GM12878 (cell line): ENCODE measurements around the gene COA4. TPM values are rescaled to one million over a fixed set of nuclear protein-coding genes. Genes with fewer than 3 reads are reported as not detected.

ENCODE experiments used
- ATAC-seq: fragments of 200-7000 bp; cut with Tn5 transposase; 3 replicates; pipeline ENCODE4 v1.9.1; 2020; ENCODE audit warnings: mild to moderate bottlenecking, moderate library complexity
- BruUV-seq: library from RNA; stranded (reverse); fragments of 400-500 nt; replicated peaks from 2 replicates; lab custom pipeline; 2021; lab: Mats Ljungman, UMichigan
- CTCF ChIA-PET: fragments of 300-600 bp; sonication (Branson Sonifier 250); formaldehyde crosslinking; extraction: SDS; loops from one replicate; lab custom pipeline; 2021; ENCODE audit warnings: inconsistent platforms; lab: Yijun Ruan, JAX
- POLR2A ChIA-PET: fragments of 350-600 bp; formaldehyde crosslinking; extraction: SDS; loops from one replicate; lab custom pipeline; 2021; ENCODE audit warnings: inconsistent platforms; lab: Charles Lee
- RAD21 ChIA-PET: fragments of 300-600 bp; sonication (Branson Sonifier 250); formaldehyde crosslinking; loops from one replicate; lab custom pipeline; 2023; ENCODE audit warnings: antibody characterized with exemption; ENCODE audit not compliant: unreplicated experiment; lab: Charles Lee
- SMC1A ChIA-PET: fragments of 300-600 bp; sonication (Branson Sonifier 250); formaldehyde crosslinking; loops from one replicate; lab custom pipeline; 2023; ENCODE audit not compliant: unreplicated experiment, uncharacterized antibody; lab: Charles Lee
- DNase-seq: peaks from one replicate; pipeline ENCODE4 v3.0.0-alpha.2; 2011; ENCODE audit warnings: low read depth, low spot score
- FAIRE-seq: peaks from 3 replicates; lab custom pipeline; 2011; peaks lifted over from hg19 to GRCh38; lab: Jason Lieb, UNC
- H2AFZ ChIP-seq: 2 replicates; pipeline ENCODE4 v1.6.0; 2011; ENCODE audit warnings: low read depth, low read length, control low read depth; ENCODE audit not compliant: control insufficient read depth
- H3K27ac ChIP-seq: 2 replicates; pipeline ENCODE4 v1.5.1; 2011; ENCODE audit warnings: control low read depth; ENCODE audit not compliant: control insufficient read depth, insufficient read depth
- H3K27me3 ChIP-seq, 2 experiments: replicated peaks in 1 of 2; 2 replicates each; pipeline versions ENCODE4 v1.6.0 to v1.6.1; 2011; ENCODE audit warnings: low read length in 1 of 2; ENCODE audit not compliant: control insufficient read depth in 2 of 2, insufficient read depth in 2 of 2
- H3K36me3 ChIP-seq, 2 experiments: 2 replicates each; pipeline ENCODE4 v1.5.1; 2011; ENCODE audit warnings: low read length in 1 of 2; ENCODE audit not compliant: control insufficient read depth in 2 of 2, insufficient read depth in 2 of 2
- H3K4me1 ChIP-seq: 2 replicates; pipeline ENCODE4 v1.6.1; 2011; ENCODE audit warnings: mild to moderate bottlenecking, low read length, moderate library complexity, mixed read lengths; ENCODE audit not compliant: control insufficient read depth, insufficient read depth
- H3K4me2 ChIP-seq: 2 replicates; pipeline ENCODE4 v1.6.0; 2011; ENCODE audit warnings: control low read depth; ENCODE audit not compliant: control insufficient read depth, insufficient read depth
- H3K4me3 ChIP-seq: fragments of 200-600 bp; sonication (generic); 2 replicates; pipeline ENCODE4 v1.5.1; 2016
- H3K79me2 ChIP-seq: 2 replicates; pipeline ENCODE4 v1.6.0; 2011; ENCODE audit warnings: low read length; ENCODE audit not compliant: control insufficient read depth, insufficient read depth
- H3K9ac ChIP-seq: 2 replicates; pipeline ENCODE4 v1.8.0; 2011; ENCODE audit warnings: low read length, control low read depth, mixed read lengths; ENCODE audit not compliant: control insufficient read depth, insufficient read depth
- H3K9me3 ChIP-seq: replicated peaks from 3 replicates; pipeline ENCODE4 v1.5.1; 2011; ENCODE audit warnings: mild to moderate bottlenecking, low read length; ENCODE audit not compliant: control insufficient read depth, insufficient read depth
- H4K20me1 ChIP-seq: 2 replicates; pipeline ENCODE4 v1.6.0; 2011; ENCODE audit not compliant: control insufficient read depth, insufficient read depth
- BMI1 ChIP-seq: fragments of 450-650 bp; IDR thresholded peaks from 2 replicates; pipeline ENCODE4 v1.6.1; 2016; ENCODE audit warnings: mild to moderate bottlenecking, moderate library complexity, borderline replicate concordance
- CBX3 ChIP-seq: fragments of 200-600 bp; sonication (generic); IDR thresholded peaks from 2 replicates; pipeline ENCODE4 v1.6.1; 2016; ENCODE audit warnings: low read depth, borderline replicate concordance
- CBX5 ChIP-seq: sonication (generic); IDR thresholded peaks from 2 replicates; pipeline ENCODE4 v1.6.1; 2016; ENCODE audit warnings: low read depth, moderate library complexity, mild to moderate bottlenecking, inconsistent platforms
- ETV6 ChIP-seq, 2 experiments: fragments of 450-650 bp in 1 of 2; IDR thresholded peaks in 1 of 2; conservative IDR thresholded peaks in 1 of 2; 2 replicates each; pipeline ENCODE4 v1.6.1; 2014; ENCODE audit warnings: antibody characterized with exemption in 1 of 2, borderline replicate concordance in 1 of 2, low read depth in 1 of 2, mild to moderate bottlenecking in 1 of 2, moderate library complexity in 1 of 2
- HDAC2 ChIP-seq: fragments of 200-600 bp; sonication (generic); IDR thresholded peaks from 2 replicates; pipeline ENCODE4 v1.6.1; 2017
- JUND ChIP-seq: IDR thresholded peaks from 2 replicates; pipeline ENCODE4 v1.6.1; 2012; ENCODE audit warnings: low read depth, mild to moderate bottlenecking, low read length, improper control_type of control experiment, moderate library complexity
- KAT2A ChIP-seq: conservative IDR thresholded peaks from 2 replicates; pipeline ENCODE4 v1.6.1; 2011; ENCODE audit warnings: low read depth, low read length; ENCODE audit not compliant: control insufficient read depth
- POLR2A ChIP-seq: IDR thresholded peaks from 2 replicates; pipeline ENCODE4 v1.6.1; 2011; ENCODE audit warnings: low read depth, mild to moderate bottlenecking, low read length
- POU2F2 ChIP-seq: IDR thresholded peaks from 3 replicates; pipeline ENCODE4 v1.6.1; 2011; ENCODE audit warnings: low read depth, mild to moderate bottlenecking, low read length, borderline replicate concordance
- RAD51 ChIP-seq: fragments of 450-650 bp; IDR thresholded peaks from 2 replicates; pipeline ENCODE4 v1.6.1; 2016; ENCODE audit warnings: moderate library complexity, mild to moderate bottlenecking, inconsistent platforms
- SMAD5 ChIP-seq: IDR thresholded peaks from 2 replicates; pipeline ENCODE4 v1.6.1; 2016; ENCODE audit warnings: antibody characterized with exemption, low read depth
- SREBF1 ChIP-seq: IDR thresholded peaks from 2 replicates; pipeline ENCODE4 v1.6.1; 2012; ENCODE audit warnings: mild to moderate bottlenecking, low read length
- SREBF2 ChIP-seq: IDR thresholded peaks from 2 replicates; pipeline ENCODE4 v1.6.1; 2012; ENCODE audit warnings: mild to moderate bottlenecking, low read length
- TCF3 ChIP-seq: IDR thresholded peaks from 2 replicates; pipeline ENCODE4 v1.6.1; 2012; ENCODE audit warnings: low read depth, mild to moderate bottlenecking, low read length, borderline replicate concordance; ENCODE audit not compliant: insufficient read depth
- ZBED1 ChIP-seq: IDR thresholded peaks from 2 replicates; pipeline ENCODE4 v1.6.1; 2016; ENCODE audit warnings: borderline replicate concordance
- ZNF217 ChIP-seq: fragments of 450-650 bp; IDR thresholded peaks from 2 replicates; pipeline ENCODE4 v1.6.1; 2017; ENCODE audit warnings: antibody characterized with exemption, mild to moderate bottlenecking
- WGBS: methylation state at CpG from one replicate; pipeline ENCODE4 v1.1.6; 2016; ENCODE audit warnings: low lambda C conversion rate; ENCODE audit not compliant: insufficient replicate concordance, insufficient coverage; ENCODE audit errors: missing lambda C conversion rate; 5-methylcytosine and 5-hydroxymethylcytosine counted together
- in situ Hi-C: fragments of 300-500 bp; cut with MboI; formaldehyde crosslinking; loops from 9 replicates; pipeline ENCODE4 v1.14.3; 2018; ENCODE audit warnings: mixed read lengths
- intact Hi-C: fragments of 100-400 bp; cut with micrococcal nuclease; formaldehyde crosslinking; loops from one replicate; pipeline ENCODE4 v1.14.2; 2022; ENCODE audit not compliant: unreplicated experiment
- polyA plus RNA-seq, 11 experiments: library from polyadenylated mRNA; depleted of rRNA in 4 of 11; unstranded in 6 of 11; stranded (reverse) in 5 of 11; fragments of >200 nt; fragmentation: Nextera tagmentation in 4 of 11; fragmentation: Illumina TruSeq in 1 of 11; extraction: Ambion mirVana in 4 of 11; extraction: Trizol in 1 of 11; gene quantifications; 1 replicate in 1 of 11; 2 replicates in 10 of 11; pipeline versions ENCODE4 v1.2.1 to v1.2.3, GENCODE V29; 2011 to 2016; ENCODE audit warnings: inconsistent platforms in 2 of 11, missing spikeins in 2 of 11, low read depth in 1 of 11
- total RNA-seq, 4 experiments: library from RNA; depleted of rRNA in 3 of 4; stranded (reverse); fragments of >200 nt in 3 of 4; fragmentation: Illumina TruSeq in 1 of 4; extraction: Trizol in 1 of 4; gene quantifications; 2 replicates each; pipeline versions ENCODE4 v1.2.1 to v1.2.3, GENCODE V29; 2013 to 2021
- TF ChIP-seq, protein P1 (sequence below): fragments of 450-650 bp; IDR thresholded peaks from 2 replicates; pipeline ENCODE4 v1.6.1; 2017; ENCODE audit warnings: mild to moderate bottlenecking
- TF ChIP-seq, protein P2 (sequence below): IDR thresholded peaks from 2 replicates; pipeline ENCODE4 v1.6.1; 2012; ENCODE audit warnings: low read depth, low read length, improper control_type of control experiment

Gene COA4
- total and polyA plus RNA-seq, 10 of the 15 experiments (the other 5 are each of a cell fraction or from before 2014, with no cell fraction given): 84.8 to 180 (median 104) TPM

DNA sequence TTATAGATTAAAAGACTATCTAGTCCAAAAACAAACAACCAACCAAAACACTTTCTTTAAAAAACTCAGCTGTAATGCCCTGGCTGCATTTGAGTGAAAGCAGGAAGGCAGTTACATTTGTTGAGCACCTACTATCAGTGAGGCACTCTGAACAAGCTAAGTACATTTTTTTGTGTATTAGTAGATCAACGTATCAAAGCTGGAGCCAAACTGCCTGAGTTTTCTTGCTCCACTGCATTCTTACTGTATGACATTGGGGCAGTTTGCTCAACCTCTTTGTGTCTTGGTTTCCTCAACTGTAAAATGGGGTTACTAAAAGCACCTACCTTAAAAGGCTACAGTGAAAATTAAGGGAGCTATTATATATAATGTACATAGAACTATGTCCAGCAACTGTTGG, 22.0 kb downstream of the COA4 start:
- no peak overlapping the region for H2AFZ ChIP-seq
- H3K4me3 ChIP-seq: no peak overlapping the region
- no peaks in the 10 kb centered on the region for H3K36me3 ChIP-seq
- ChIA-PET SMC1A (interaction anchor here (0.6 to 1.6 kb wide), 4 partner anchors 9 to 130 kb away, joined by 3 to 4 read pairs (median 4); no protein-coding TSS in a partner anchor), RAD21 (no interaction called here), CTCF (interaction anchor here (0.5 kb wide), 1 partner anchor 709 kb away, joined by 3 read pairs; no protein-coding TSS in a partner anchor), POLR2A (interaction anchor here (0.6 to 1.3 kb wide), 4 partner anchors 12 to 129 kb away, joined by 3 to 4 read pairs (median 3); no protein-coding TSS in a partner anchor)
- in situ Hi-C loops: no loop called here
- ATAC-seq (no peak), FAIRE-seq (no peak), DNase-seq (no peak)
- H3K27me3 ChIP-seq: no peaks in the 10 kb centered on the region
- BruUV-seq: no TSS peak
- TF ChIP-seq SREBF1: no peak
- no peaks in the 10 kb centered on the region for H3K79me2 ChIP-seq
- no peak overlapping the region for H3K9ac ChIP-seq
- intact Hi-C loops: no loop called here
- H3K9me3 ChIP-seq: no peaks in the 10 kb centered on the region
- WGBS: 100% methylated on average over 1 of the region's 1 CpG
- no peak overlapping the region for H3K4me2 ChIP-seq
- H3K27ac ChIP-seq: no peak overlapping the region
- H3K4me1 ChIP-seq: no peaks in the 10 kb centered on the region
- H4K20me1 ChIP-seq: no peaks in the 10 kb centered on the region

DNA sequence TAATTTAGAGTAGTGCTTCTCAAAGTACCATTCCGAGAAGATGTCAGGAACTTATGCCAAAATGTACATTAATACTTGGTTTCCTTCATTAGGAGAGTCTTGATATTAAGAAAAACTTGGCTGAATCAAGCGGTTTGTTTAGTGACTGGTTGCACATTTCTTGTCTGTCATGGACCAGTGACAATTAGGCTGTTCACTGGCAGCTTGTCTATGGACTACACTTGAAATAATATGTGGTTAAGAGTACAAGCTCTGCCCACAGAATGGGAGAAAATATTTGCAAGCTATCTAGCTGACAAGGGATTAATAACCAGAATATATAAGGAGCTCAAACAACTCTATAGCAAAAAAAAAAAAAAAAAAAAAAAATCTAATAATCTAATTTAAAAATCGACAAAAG, 24.6 kb downstream of the COA4 start:
- ATAC-seq (no peak), DNase-seq (no peak), FAIRE-seq (no peak)
- ChIA-PET POLR2A (interaction anchor here (0.6 kb wide), 2 partner anchors 8 to 172 kb away, joined by 3 to 7 read pairs; no protein-coding TSS in a partner anchor), SMC1A (interaction anchor here (1.4 kb wide), 1 partner anchor 16 kb away, joined by 3 read pairs; no protein-coding TSS in a partner anchor), RAD21 (interaction anchor here (0.7 kb wide), 1 partner anchor 598 kb away, joined by 3 read pairs; no protein-coding TSS in a partner anchor), CTCF (no interaction called here)
- Histone ChIP-seq H3K9me3 (no peaks in the 10 kb centered on the region), H3K4me1 (no peaks in the 10 kb centered on the region), H3K27me3 (no peaks in the 10 kb centered on the region), H3K79me2 (no peaks in the 10 kb centered on the region), H3K9ac (no peak overlapping the region), H3K36me3 (no peaks in the 10 kb centered on the region), H3K4me2 (no peak overlapping the region), H3K4me3 (no peak overlapping the region), H4K20me1 (no peaks in the 10 kb centered on the region), H3K27ac (no peak overlapping the region), H2AFZ (no peak overlapping the region)
- intact Hi-C loops (no loop called here), in situ Hi-C loops (no loop called here)
- BruUV-seq: no TSS peak
- WGBS: 98% methylated on average over 3 of the region's 3 CpGs
- no peak for TF ChIP-seq TCF3
- TF ChIP-seq POLR2A: no peak
- TF ChIP-seq, protein P1, sequence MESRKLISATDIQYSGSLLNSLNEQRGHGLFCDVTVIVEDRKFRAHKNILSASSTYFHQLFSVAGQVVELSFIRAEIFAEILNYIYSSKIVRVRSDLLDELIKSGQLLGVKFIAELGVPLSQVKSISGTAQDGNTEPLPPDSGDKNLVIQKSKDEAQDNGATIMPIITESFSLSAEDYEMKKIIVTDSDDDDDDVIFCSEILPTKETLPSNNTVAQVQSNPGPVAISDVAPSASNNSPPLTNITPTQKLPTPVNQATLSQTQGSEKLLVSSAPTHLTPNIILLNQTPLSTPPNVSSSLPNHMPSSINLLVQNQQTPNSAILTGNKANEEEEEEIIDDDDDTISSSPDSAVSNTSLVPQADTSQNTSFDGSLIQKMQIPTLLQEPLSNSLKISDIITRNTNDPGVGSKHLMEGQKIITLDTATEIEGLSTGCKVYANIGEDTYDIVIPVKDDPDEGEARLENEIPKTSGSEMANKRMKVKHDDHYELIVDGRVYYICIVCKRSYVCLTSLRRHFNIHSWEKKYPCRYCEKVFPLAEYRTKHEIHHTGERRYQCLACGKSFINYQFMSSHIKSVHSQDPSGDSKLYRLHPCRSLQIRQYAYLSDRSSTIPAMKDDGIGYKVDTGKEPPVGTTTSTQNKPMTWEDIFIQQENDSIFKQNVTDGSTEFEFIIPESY: no peak
- TF ChIP-seq POU2F2: no peak
- TF ChIP-seq SREBF2: no peak
- TF ChIP-seq ZBED1: no peak
- no peak for TF ChIP-seq BMI1
- TF ChIP-seq, protein P2, sequence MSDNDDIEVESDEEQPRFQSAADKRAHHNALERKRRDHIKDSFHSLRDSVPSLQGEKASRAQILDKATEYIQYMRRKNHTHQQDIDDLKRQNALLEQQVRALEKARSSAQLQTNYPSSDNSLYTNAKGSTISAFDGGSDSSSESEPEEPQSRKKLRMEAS: no peak
- no peak for TF ChIP-seq SMAD5
- no peak for TF ChIP-seq JUND
- no peak for TF ChIP-seq ETV6 (conservative IDR thresholded peaks at IDR 0.05 in 1 of 2, IDR thresholded peaks at IDR 0.05 in 1 of 2; ENCODE audit: borderline replicate concordance in 1 of 2, low read depth in 1 of 2)
- TF ChIP-seq KAT2A: no peak
- no peak for TF ChIP-seq RAD51
- TF ChIP-seq ZNF217: no peak
- TF ChIP-seq CBX5: no peak
- TF ChIP-seq CBX3: no peak
- no peak for TF ChIP-seq HDAC2
